ENCODE data around the gene IMPA2. TPM values are rescaled to one million over a fixed set of nuclear protein-coding genes. Genes with fewer than 3 reads are reported as not detected.

Gene IMPA2
- total and polyA plus RNA-seq, 2 of the 4 experiments (the other 2 are of a cell fraction): 5.4 to 5.5 TPM

- WGBS, 2 experiments (ENCODE audit: extremely low coverage in 2 of 2, insufficient read length in 1 of 2): 90% methylated on average over 3 of the region's 14 CpGs; no CpG with 5 or more reads in 1 of the 2 experiments
- no peak overlapping the region for H3K9ac ChIP-seq (ENCODE audit: low read depth, low read length)
- no peaks in the 10 kb centered on the region for H3K27me3 ChIP-seq (ENCODE audit: control insufficient read depth, insufficient read depth, low read length)
- H4K20me1 ChIP-seq (ENCODE audit: insufficient read depth, low read length): no peaks in the 10 kb centered on the region
- no peak overlapping the region for H2BK5ac ChIP-seq (ENCODE audit: low read depth, low read length, poor library complexity, severe bottlenecking)
- no peaks in the 10 kb centered on the region for H3K9me3 ChIP-seq (ENCODE audit: control insufficient read depth, insufficient read depth, low read length)
- BruUV-seq (replicated peaks): no TSS peak
- DNase-seq: no peak
- H3K4me3 ChIP-seq (ENCODE audit: insufficient read depth, low read depth, low read length): no peak overlapping the region
- TF ChIP-seq NFE2L2 (IDR thresholded peaks at IDR 0.05; ENCODE audit: low read depth, low read length): no peak
- TF ChIP-seq SMC3 (IDR thresholded peaks at IDR 0.05; ENCODE audit: low read depth, low read length): no peak
- no peak for TF ChIP-seq USF2 (IDR thresholded peaks at IDR 0.05; ENCODE audit: low read depth, low read length)
- TF ChIP-seq RCOR1 (IDR thresholded peaks at IDR 0.05; ENCODE audit: insufficient replicate concordance, low read length): no peak
- no peak for TF ChIP-seq CTCF (conservative IDR thresholded peaks at IDR 0.05; ENCODE audit: low read depth, low read length)
- no peak for TF ChIP-seq RFX5 (IDR thresholded peaks at IDR 0.05; ENCODE audit: low read depth, low read length)
- no peak for TF ChIP-seq MAZ (IDR thresholded peaks at IDR 0.05; ENCODE audit: borderline replicate concordance, low read depth, low read length)
- no peak for TF ChIP-seq BHLHE40 (IDR thresholded peaks at IDR 0.05; ENCODE audit: low read depth, low read length)
- no peak for TF ChIP-seq CEBPB (IDR thresholded peaks at IDR 0.05; ENCODE audit: low read depth, low read length)
- no peak for TF ChIP-seq MXI1 (IDR thresholded peaks at IDR 0.05; ENCODE audit: borderline replicate concordance, low read depth, low read length)
- no peak for TF ChIP-seq FOS (IDR thresholded peaks at IDR 0.05; ENCODE audit: low read depth, low read length)
- TF ChIP-seq RAD21 (IDR thresholded peaks at IDR 0.05; ENCODE audit: low read length): no peak
- TF ChIP-seq POLR2A (IDR thresholded peaks at IDR 0.05; ENCODE audit: low read depth, low read length): no peak
- TF ChIP-seq CHD1 (IDR thresholded peaks at IDR 0.05; ENCODE audit: low read depth, low read length): no peak
- TF ChIP-seq MAFK (IDR thresholded peaks at IDR 0.05; ENCODE audit: low read depth, low read length): no peak
- TF ChIP-seq ELK1 (IDR thresholded peaks at IDR 0.05; ENCODE audit: borderline replicate concordance, low read depth, low read length): no peak
- no peak overlapping the region for H2BK120ac ChIP-seq (ENCODE audit: low read depth, low read length)
- H3K36me3 ChIP-seq (ENCODE audit: control insufficient read depth, insufficient read depth, low read length): no peaks in the 10 kb centered on the region
- no peak for ATAC-seq (ENCODE audit: low read depth)
- no peak overlapping the region for H2BK20ac ChIP-seq (ENCODE audit: low read depth, low read length)
- H4K5ac ChIP-seq (ENCODE audit: low read depth, low read length): no peak overlapping the region
- no peak overlapping the region for H3K23ac ChIP-seq (ENCODE audit: low read depth, low read length)
- no peak overlapping the region for H4K8ac ChIP-seq (ENCODE audit: low read depth in 2 of 2, low read length in 2 of 2)
- dilution Hi-C loops (cut with HindIII; ENCODE audit: low sequenced_read_pairs, unreplicated experiment) (no loop called here), in situ Hi-C loops (cut with MboI; ENCODE audit: low sequenced_read_pairs) (no loop called here), intact Hi-C loops (cut with micrococcal nuclease) (no loop called here)
- ChIA-PET POLR2A (ENCODE audit: unreplicated experiment) (no interaction called here), CTCF (no interaction called here)
- no peaks in the 10 kb centered on the region for H3K9me1 ChIP-seq (ENCODE audit: insufficient read depth, low read length)
- peaks cover 2% of the 10 kb centered on the region; the same call in 1 of the 2 replicates for H3K4me1 ChIP-seq (ENCODE audit: control insufficient read depth, insufficient read depth, low read length)
- H4K91ac ChIP-seq (ENCODE audit: insufficient read depth, low read depth, low read length): no peak overlapping the region
- no peak overlapping the region for H3K27ac ChIP-seq (ENCODE audit: insufficient read depth, low read length)
- no peak overlapping the region for H2AFZ ChIP-seq (replicated peaks; ENCODE audit: low read length, poor library complexity)
- no peak overlapping the region for H2AK9ac ChIP-seq (replicated peaks; ENCODE audit: low read depth, low read length, poor library complexity)
- no peak overlapping the region for H3K56ac ChIP-seq (ENCODE audit: extremely low read depth, insufficient read depth, low read length)
- no peak overlapping the region for H2BK15ac ChIP-seq (ENCODE audit: low read depth, low read length)
- no peaks in the 10 kb centered on the region for H3K79me1 ChIP-seq (ENCODE audit: low read depth in 1 of 2, low read length in 2 of 2)
- H3K4ac ChIP-seq (ENCODE audit: low read depth, low read length): no peak overlapping the region
- no peak overlapping the region for H3K4me2 ChIP-seq (ENCODE audit: low read depth, low read length)
- H2AK5ac ChIP-seq (ENCODE audit: low read depth, low read length): no peak overlapping the region
- no peak overlapping the region for H3K18ac ChIP-seq (ENCODE audit: low read depth, low read length)
- no peak overlapping the region for H3K14ac ChIP-seq (replicated peaks; ENCODE audit: low read depth, low read length)
Measured at GRCh38 chr18:12057419-12058039, 76.2 kb downstream of the IMPA2 start.
